Lower lobe of right lung (tissue), 2 donors: ENCODE measurements around the gene PKM. TPM values are rescaled to one million over a fixed set of nuclear protein-coding genes. Genes with fewer than 3 reads are reported as not detected.

ENCODE experiments used
- ATAC-seq, 2 donors: fragments of 200-7000 bp; cut with Tn5 transposase; one replicate each; pipeline ENCODE4 v1.9.1; 2020 to 2022; ENCODE audit warnings: mild to moderate bottlenecking in 2 of 2, moderate library complexity in 2 of 2
- DNase-seq: peaks from one replicate; pipeline ENCODE4 v3.0.0-alpha.2; 2020
- H3K27ac ChIP-seq: fragments of 200-600 bp; one replicate; pipeline ENCODE4 v1.8.0; 2022
- H3K27me3 ChIP-seq: fragments of 200-600 bp; one replicate; pipeline ENCODE4 v1.8.0; 2022; ENCODE audit warnings: low read depth
- H3K36me3 ChIP-seq: fragments of 200-600 bp; one replicate; pipeline ENCODE4 v1.8.0; 2022; ENCODE audit warnings: mild to moderate bottlenecking
- H3K4me1 ChIP-seq: fragments of 200-600 bp; one replicate; pipeline ENCODE4 v1.8.0; 2022
- H3K4me3 ChIP-seq: fragments of 200-600 bp; one replicate; pipeline ENCODE4 v1.8.0; 2022; ENCODE audit warnings: mild to moderate bottlenecking
- H3K9me3 ChIP-seq: fragments of 200-600 bp; one replicate; pipeline ENCODE4 v1.8.0; 2022
- intact Hi-C: fragments of 100-400 bp; cut with DNase I; formaldehyde crosslinking; loops from one replicate; pipeline ENCODE4 v1.11.0; 2022
- total RNA-seq: library from RNA; stranded (reverse); fragmentation: NEBNext Ultra II Directional; extraction: Animal tissue kit (Norgen Biotek cat#: 25700); gene quantifications from one replicate; pipeline ENCODE4 v1.2.1, GENCODE V29; 2021
- TF ChIP-seq, protein P1 (sequence below): fragments of 200-600 bp; IDR thresholded peaks from one replicate; pipeline ENCODE4 v1.8.0; 2022; ENCODE audit warnings: antibody characterized with exemption, mild to moderate bottlenecking
- donor health status: DM: no; HTN: yes; CAD: no; lungs with severe emphysema.

The PKM gene
- total RNA-seq, 1 donor from 2014 or later, result 443 TPM

GRCh38 chr15:72220687-72221086 is 10.3 kb downstream of the PKM start:
- Histone ChIP-seq H3K4me1 (peaks cover 23% of the 10 kb centered on the region), H3K4me3 (no peak overlapping the region), H3K27me3 (no peaks in the 10 kb centered on the region), H3K27ac (no peak overlapping the region), H3K9me3 (no peaks in the 10 kb centered on the region), H3K36me3 (peaks cover 69% of the 10 kb centered on the region)
- no peak for ATAC-seq
- intact Hi-C loops, result no loop called here
- no peak for DNase-seq
- TF ChIP-seq, protein P1, sequence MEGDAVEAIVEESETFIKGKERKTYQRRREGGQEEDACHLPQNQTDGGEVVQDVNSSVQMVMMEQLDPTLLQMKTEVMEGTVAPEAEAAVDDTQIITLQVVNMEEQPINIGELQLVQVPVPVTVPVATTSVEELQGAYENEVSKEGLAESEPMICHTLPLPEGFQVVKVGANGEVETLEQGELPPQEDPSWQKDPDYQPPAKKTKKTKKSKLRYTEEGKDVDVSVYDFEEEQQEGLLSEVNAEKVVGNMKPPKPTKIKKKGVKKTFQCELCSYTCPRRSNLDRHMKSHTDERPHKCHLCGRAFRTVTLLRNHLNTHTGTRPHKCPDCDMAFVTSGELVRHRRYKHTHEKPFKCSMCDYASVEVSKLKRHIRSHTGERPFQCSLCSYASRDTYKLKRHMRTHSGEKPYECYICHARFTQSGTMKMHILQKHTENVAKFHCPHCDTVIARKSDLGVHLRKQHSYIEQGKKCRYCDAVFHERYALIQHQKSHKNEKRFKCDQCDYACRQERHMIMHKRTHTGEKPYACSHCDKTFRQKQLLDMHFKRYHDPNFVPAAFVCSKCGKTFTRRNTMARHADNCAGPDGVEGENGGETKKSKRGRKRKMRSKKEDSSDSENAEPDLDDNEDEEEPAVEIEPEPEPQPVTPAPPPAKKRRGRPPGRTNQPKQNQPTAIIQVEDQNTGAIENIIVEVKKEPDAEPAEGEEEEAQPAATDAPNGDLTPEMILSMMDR, result no peak

DNA sequence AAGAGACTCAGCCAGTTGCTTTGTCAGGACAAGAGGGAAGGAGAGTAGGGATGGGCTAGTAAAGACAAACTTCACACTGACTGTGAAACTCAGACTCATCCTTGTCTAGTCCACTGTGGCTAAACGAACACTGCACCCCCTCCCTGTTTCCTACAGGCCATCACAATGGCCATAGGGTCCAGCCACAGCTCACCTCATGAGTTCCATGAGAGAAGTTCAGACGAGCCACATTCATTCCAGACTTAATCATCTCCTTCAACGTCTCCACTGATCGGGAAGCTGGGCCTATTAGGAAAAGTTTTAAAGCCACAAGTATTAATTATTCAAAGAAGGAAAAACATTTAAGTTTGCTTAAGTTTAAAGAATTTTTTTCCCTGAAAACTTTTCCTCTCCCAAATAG is 13.8 kb downstream of the PKM start:
- Histone ChIP-seq H3K27ac (no peak overlapping the region), H3K27me3 (no peaks in the 10 kb centered on the region), H3K36me3 (peaks cover 89% of the 10 kb centered on the region), H3K9me3 (no peaks in the 10 kb centered on the region), H3K4me3 (no peak overlapping the region), H3K4me1 (peaks cover 6% of the 10 kb centered on the region)
- no peak for DNase-seq
- TF ChIP-seq, protein P1, result no peak
- ATAC-seq, result no peak
- intact Hi-C loops, result no loop called here

- H3K27me3 ChIP-seq, result no peaks in the 10 kb centered on the region
- intact Hi-C loops, result no loop called here
- ATAC-seq (no peak), DNase-seq (no peak)
- no peaks in the 10 kb centered on the region for H3K4me1 ChIP-seq
- peaks cover 97% of the 10 kb centered on the region for H3K36me3 ChIP-seq
- TF ChIP-seq, protein P1, result no peak
- no peaks in the 10 kb centered on the region for H3K9me3 ChIP-seq
- no peak overlapping the region for H3K4me3 ChIP-seq
- H3K27ac ChIP-seq, result no peak overlapping the region
Observed at GRCh38 chr15:72216079-72216478, 14.9 kb downstream of the PKM start.

GRCh38 chr15:72207558-72208085 is 23.4 kb downstream of the PKM start:
- Histone ChIP-seq H3K36me3 (peaks cover 100% of the 10 kb centered on the region), H3K27me3 (no peaks in the 10 kb centered on the region), H3K4me3 (no peak overlapping the region), H3K4me1 (peaks cover 12% of the 10 kb centered on the region), H3K9me3 (no peaks in the 10 kb centered on the region), H3K27ac (no peak overlapping the region)
- ATAC-seq, result no peak
- intact Hi-C loops, result no loop called here
- TF ChIP-seq, protein P1, result no peak
- DNase-seq, result no peak

- peaks cover 100% of the 10 kb centered on the region for H3K36me3 ChIP-seq
- intact Hi-C loops, result no loop called here
- DNase-seq, result no peak
Observed at GRCh38 chr15:72206677-72207000, 24.4 kb downstream of the PKM start.

More at GRCh38 chr15:72206677-72207000, 24.4 kb downstream of the PKM start:
- H3K4me3 ChIP-seq, result no peak overlapping the region
- H3K9me3 ChIP-seq, result no peaks in the 10 kb centered on the region
- TF ChIP-seq, protein P1, result no peak
- no peaks in the 10 kb centered on the region for H3K27me3 ChIP-seq
- H3K27ac ChIP-seq, result no peak overlapping the region
- ATAC-seq, result no peak
- peaks cover 12% of the 10 kb centered on the region for H3K4me1 ChIP-seq
